Caco-2 (cell line): ENCODE data around the gene TCP11. TPM values are rescaled to one million over a fixed set of nuclear protein-coding genes. Genes with fewer than 3 reads are reported as not detected.

Source experiments
- BruUV-seq: library from RNA; stranded (reverse); fragments of 400-500 nt; replicated peaks from 2 replicates; lab custom pipeline; 2021; lab: Mats Ljungman, UMichigan
- CTCF ChIA-PET: fragments of 300-600 bp; sonication (Branson Sonifier 250); formaldehyde crosslinking; loops from one replicate; lab custom pipeline; 2022; ENCODE audit warnings: antibody characterized with exemption; lab: Charles Lee
- POLR2A ChIA-PET: fragments of 300-600 bp; sonication (Branson Sonifier 250); formaldehyde crosslinking; loops from one replicate; lab custom pipeline; 2022; ENCODE audit warnings: antibody characterized with exemption; lab: Charles Lee
- DNase-seq, 2 experiments: peaks; one replicate each; pipeline versions ENCODE4 v3.0.0 to v3.0.0-alpha.2; 2020 to 2022
- H3K27me3 ChIP-seq: replicated peaks from 2 replicates; pipeline ENCODE4 v1.6.0; 2011; ENCODE audit warnings: low read length; ENCODE audit not compliant: control insufficient read depth, insufficient read depth
- H3K36me3 ChIP-seq: 2 replicates; pipeline ENCODE4 v1.5.1; 2011; ENCODE audit warnings: low read length; ENCODE audit not compliant: control insufficient read depth, insufficient read depth
- H3K4me1 ChIP-seq: fragments of 250-450 bp; sonication (Bioruptor Pico); 2 replicates; pipeline ENCODE4 v1.5.1; 2020; ENCODE audit warnings: mild to moderate bottlenecking
- H3K4me3 ChIP-seq: 2 replicates; pipeline ENCODE4 v1.5.1; 2011; ENCODE audit warnings: low read depth, mild to moderate bottlenecking, control low read depth, low read length
- H3K9me3 ChIP-seq: fragments of 250-450 bp; sonication (Bioruptor Pico); 2 replicates; pipeline ENCODE4 v1.5.1; 2020; ENCODE audit warnings: mild to moderate bottlenecking, moderate library complexity
- H3K27ac Mint-ChIP-seq: one replicate; pipeline ENCODE4 v1.8.0; 2022; ENCODE audit warnings: mixed read lengths; ENCODE audit not compliant: unreplicated experiment
- H3K27me3 Mint-ChIP-seq: one replicate; pipeline ENCODE4 v1.8.0; 2022; ENCODE audit warnings: mixed read lengths; ENCODE audit not compliant: insufficient read depth, unreplicated experiment
- H3K36me3 Mint-ChIP-seq: one replicate; pipeline ENCODE4 v1.8.0; 2022; ENCODE audit warnings: mild to moderate bottlenecking, mixed read lengths; ENCODE audit not compliant: insufficient read depth, unreplicated experiment
- H3K4me1 Mint-ChIP-seq: one replicate; pipeline ENCODE4 v1.8.0; 2022; ENCODE audit warnings: low read depth, mixed read lengths; ENCODE audit not compliant: unreplicated experiment
- H3K4me3 Mint-ChIP-seq: one replicate; pipeline ENCODE4 v1.8.0; 2022; ENCODE audit warnings: mild to moderate bottlenecking, moderate library complexity, mixed read lengths; ENCODE audit not compliant: unreplicated experiment
- H3K9me3 Mint-ChIP-seq: one replicate; pipeline ENCODE4 v1.8.0; 2022; ENCODE audit warnings: mixed read lengths; ENCODE audit not compliant: unreplicated experiment
- CTCF ChIP-seq, 2 experiments: fragments of 200-600 bp in 1 of 2; IDR thresholded peaks; 1 replicate in 1 of 2; 2 replicates in 1 of 2; pipeline versions ENCODE4 v1.5.1 to v1.8.0; 2011 to 2022; ENCODE audit warnings: antibody characterized with exemption in 1 of 2, control low read depth in 1 of 2, inconsistent platforms in 1 of 2, low read depth in 1 of 2, low read length in 1 of 2, mild to moderate bottlenecking in 1 of 2, moderate library complexity in 1 of 2; ENCODE audit not compliant: insufficient read depth in 1 of 2, severe bottlenecking in 1 of 2, unreplicated experiment in 1 of 2
- intact Hi-C: fragments of 100-400 bp; cut with micrococcal nuclease; formaldehyde crosslinking; loops from one replicate; pipeline ENCODE4 v1.10.0; 2022; ENCODE audit not compliant: unreplicated experiment
- total RNA-seq: library from RNA; stranded (reverse); gene quantifications from 2 replicates; pipeline ENCODE4 v1.2.3, GENCODE V29; 2022

Gene TCP11
- total RNA-seq, 1 experiment from 2014 or later: not detected

- Mint-ChIP-seq H3K27me3 (no peaks in the 10 kb centered on the region), H3K9me3 (peaks cover 6% of the 10 kb centered on the region), H3K27ac (peak overlapping the region; percentile 25), H3K4me3 (no peak overlapping the region), H3K36me3 (no peaks in the 10 kb centered on the region), H3K4me1 (peaks cover 7% of the 10 kb centered on the region)
- TF ChIP-seq CTCF (IDR thresholded peaks at IDR 0.05; ENCODE audit: insufficient read depth in 1 of 2, low read depth in 1 of 2, low read length in 1 of 2, severe bottlenecking in 1 of 2, unreplicated experiment in 1 of 2): no peak
- Histone ChIP-seq H3K4me3 (no peak overlapping the region), H3K36me3 (no peaks in the 10 kb centered on the region), H3K27me3 (no peaks in the 10 kb centered on the region), H3K4me1 (peaks cover 6% of the 10 kb centered on the region; the same call in 1 of the 2 replicates), H3K9me3 (no peaks in the 10 kb centered on the region)
- ChIA-PET POLR2A (no interaction called here), CTCF (no interaction called here)
- BruUV-seq: no TSS peak
- intact Hi-C loops: loop anchor here (5.0 kb wide), 1 partner anchor 33 kb away; no protein-coding TSS in a partner anchor
- DNase-seq: no peak
These were observed 22.7 kb upstream of the TCP11 start for GRCh38 chr6:35163836-35164235.

GRCh38 chr6:35161776-35162607 is 20.9 kb upstream of the TCP11 start:
- no peak for TF ChIP-seq CTCF (IDR thresholded peaks at IDR 0.05; ENCODE audit: insufficient read depth in 1 of 2, low read depth in 1 of 2, low read length in 1 of 2, severe bottlenecking in 1 of 2, unreplicated experiment in 1 of 2)
- Mint-ChIP-seq H3K4me1 (peaks cover 13% of the 10 kb centered on the region), H3K27ac (no peak overlapping the region), H3K4me3 (no peak overlapping the region), H3K9me3 (peaks cover 6% of the 10 kb centered on the region), H3K27me3 (no peaks in the 10 kb centered on the region), H3K36me3 (no peaks in the 10 kb centered on the region)
- Histone ChIP-seq H3K4me3 (no peak overlapping the region), H3K9me3 (no peaks in the 10 kb centered on the region), H3K27me3 (no peaks in the 10 kb centered on the region), H3K36me3 (no peaks in the 10 kb centered on the region), H3K4me1 (peaks cover 6% of the 10 kb centered on the region; the same call in 1 of the 2 replicates)
- intact Hi-C loops: loop anchor here (5.0 kb wide), 1 partner anchor 35 kb away; no protein-coding TSS in a partner anchor
- CTCF ChIA-PET: no interaction called here
- no TSS peak for BruUV-seq
- POLR2A ChIA-PET: no interaction called here
- no peak for DNase-seq

GRCh38 chr6:35161266-35161665 is 20.1 kb upstream of the TCP11 start:
- ChIA-PET CTCF (no interaction called here), POLR2A (no interaction called here)
- Mint-ChIP-seq H3K27me3 (no peaks in the 10 kb centered on the region), H3K9me3 (peaks cover 6% of the 10 kb centered on the region), H3K27ac (no peak overlapping the region), H3K36me3 (no peaks in the 10 kb centered on the region), H3K4me3 (no peak overlapping the region), H3K4me1 (peaks cover 13% of the 10 kb centered on the region)
- BruUV-seq: no TSS peak
- intact Hi-C loops: loop anchor here (5.0 kb wide), 1 partner anchor 36 kb away; no protein-coding TSS in a partner anchor
- peaks cover 5% of the 10 kb centered on the region; the same call in 1 of the 2 replicates for H3K4me1 ChIP-seq
- H3K27me3 ChIP-seq: no peaks in the 10 kb centered on the region
- H3K36me3 ChIP-seq: no peaks in the 10 kb centered on the region
- DNase-seq: no peak
- no peaks in the 10 kb centered on the region for H3K9me3 ChIP-seq
- no peak for TF ChIP-seq CTCF (IDR thresholded peaks at IDR 0.05; ENCODE audit: insufficient read depth in 1 of 2, low read depth in 1 of 2, low read length in 1 of 2, severe bottlenecking in 1 of 2, unreplicated experiment in 1 of 2)
- no peak overlapping the region for H3K4me3 ChIP-seq
